ENCODE results near the gene ZNF562. TPM values are rescaled to one million over a fixed set of nuclear protein-coding genes. Genes with fewer than 3 reads are reported as not detected.

The ZNF562 gene
- total RNA-seq, result 25.8 and 32.2 TPM in 2 replicates

DNA sequence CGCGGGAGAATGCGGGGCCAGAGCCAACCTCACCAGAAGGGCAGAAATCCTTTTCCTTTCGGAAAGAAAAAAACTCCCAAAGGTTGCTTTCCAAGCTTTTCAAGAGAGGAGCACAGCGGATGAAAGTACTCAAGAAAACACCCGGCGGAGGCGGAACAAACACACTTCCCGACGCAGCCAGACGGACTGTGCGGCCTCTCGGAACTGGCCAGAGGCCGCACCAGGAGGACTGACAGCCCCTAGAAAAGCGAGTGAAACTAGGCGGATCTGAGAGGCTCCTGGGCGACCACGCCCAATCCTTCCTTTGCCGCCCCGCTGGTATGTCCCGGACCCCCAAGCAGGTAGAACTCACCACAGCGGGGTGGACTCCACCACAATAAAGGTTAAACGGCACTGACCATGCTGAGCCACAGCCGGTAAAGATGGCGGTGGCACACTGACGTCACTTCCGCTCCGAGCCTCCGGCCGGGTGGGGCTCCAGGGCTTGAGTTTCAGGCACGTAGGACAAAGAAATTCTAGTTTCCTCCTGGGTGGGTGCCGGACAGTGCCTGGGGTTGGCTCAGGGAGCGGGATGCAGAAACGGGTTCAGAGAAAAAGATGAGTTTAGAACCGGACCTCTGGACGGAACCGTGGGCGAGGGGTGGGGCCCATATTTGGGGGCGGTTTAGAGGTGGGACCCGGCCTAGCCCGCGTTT lies at the start of gene ZNF562:
Gene ZNF562, minus strand, starts transcription at position 438 of the 695 bp plus-strand sequence. CDS start 14,356 bp downstream, outside the sequence.

DNA sequence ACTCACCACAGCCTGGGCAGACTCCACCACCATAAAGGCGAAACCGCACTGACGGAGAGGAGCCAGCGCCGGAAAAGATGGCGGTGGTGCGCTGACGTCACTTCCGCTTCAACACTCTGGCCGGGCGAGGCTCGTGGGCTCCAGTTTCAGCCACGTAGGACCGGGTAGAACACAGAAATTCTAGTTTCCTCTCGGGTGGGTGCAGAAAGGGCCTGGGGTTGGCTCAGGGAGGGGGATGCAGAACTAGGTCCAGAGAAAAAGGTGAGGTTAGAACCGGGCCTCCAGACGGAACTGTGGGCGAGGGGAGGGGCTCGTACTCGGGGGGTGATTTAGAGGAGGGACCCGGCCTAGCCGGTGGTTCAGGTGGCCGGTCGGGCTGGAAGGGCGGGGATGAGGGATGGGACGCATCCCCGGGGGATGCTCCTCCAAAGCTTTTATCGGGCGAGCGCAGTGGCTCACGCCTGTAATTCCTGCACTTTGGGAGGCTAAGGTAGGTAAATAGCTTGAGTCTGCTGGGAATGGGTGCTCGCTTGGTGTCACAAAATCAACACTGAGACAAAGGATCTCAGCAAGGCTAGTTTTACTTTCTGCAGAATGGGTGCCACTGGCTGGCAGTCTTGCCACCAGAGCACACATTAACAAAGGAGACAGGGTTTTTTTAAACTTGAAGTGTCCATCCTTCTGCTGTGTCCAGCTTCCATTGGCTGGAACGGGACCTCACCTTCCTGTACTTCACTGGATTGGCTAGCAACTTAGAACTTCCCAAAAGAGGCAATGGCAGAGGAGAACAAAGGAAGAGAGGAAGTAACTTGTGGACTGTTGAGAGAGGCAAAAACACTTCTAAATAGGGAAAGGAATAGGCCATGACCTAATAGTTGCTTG lies 53.5 kb downstream of the ZNF562 start, which contains the start of gene ZNF561:
Gene ZNF561, minus strand, starts transcription at position 77 of the 882 bp plus-strand sequence. CDS start 1,776 bp downstream, outside the sequence.

Other genes starting within 250 kb of the ZNF562 start
- gene ZNF266, start 239.5 kb downstream of the ZNF562 start, total RNA-seq, result 9.2 and 10.4 TPM in 2 replicates
- 1.5 and 5.8 TPM in 2 replicates for gene ZNF560, start 176.5 kb downstream of the ZNF562 start, total RNA-seq
- gene ZNF426, start 136.5 kb downstream of the ZNF562 start, total RNA-seq, result 21.5 and 25.8 TPM in 2 replicates
- 34.7 and 55.5 TPM in 2 replicates for gene ZNF121, start 90.6 kb downstream of the ZNF562 start, total RNA-seq
- gene ZNF561, start 53.9 kb downstream of the ZNF562 start, total RNA-seq, result 56.7 and 65.1 TPM in 2 replicates
- gene ZNF846, start 93.6 kb upstream of the ZNF562 start, total RNA-seq, result 12.5 and 13.7 TPM in 2 replicates
- 17.8 and 19.4 TPM in 2 replicates for gene FBXL12, start 144.0 kb upstream of the ZNF562 start, total RNA-seq
- gene UBL5, start 152.8 kb upstream of the ZNF562 start, total RNA-seq, result 117 and 361 TPM in 2 replicates
- gene PIN1, start 160.2 kb upstream of the ZNF562 start, total RNA-seq, result 78.4 and 92.5 TPM in 2 replicates

Measured in smooth muscle cell of the umbilical artery (primary cell).